ENCODE measurements around the gene FAM234B. TPM values are rescaled to one million over a fixed set of nuclear protein-coding genes. Genes with fewer than 3 reads are reported as not detected.
"Not testable (repeated sequence)": the region's sequence is repeated elsewhere in the genome, so short reads cannot be mapped to it uniquely, and the experiment has no call there.

The FAM234B gene
- total RNA-seq, 6 donors from 2014 or later = 3.1 to 16.2 (median 8.8) TPM

DNA sequence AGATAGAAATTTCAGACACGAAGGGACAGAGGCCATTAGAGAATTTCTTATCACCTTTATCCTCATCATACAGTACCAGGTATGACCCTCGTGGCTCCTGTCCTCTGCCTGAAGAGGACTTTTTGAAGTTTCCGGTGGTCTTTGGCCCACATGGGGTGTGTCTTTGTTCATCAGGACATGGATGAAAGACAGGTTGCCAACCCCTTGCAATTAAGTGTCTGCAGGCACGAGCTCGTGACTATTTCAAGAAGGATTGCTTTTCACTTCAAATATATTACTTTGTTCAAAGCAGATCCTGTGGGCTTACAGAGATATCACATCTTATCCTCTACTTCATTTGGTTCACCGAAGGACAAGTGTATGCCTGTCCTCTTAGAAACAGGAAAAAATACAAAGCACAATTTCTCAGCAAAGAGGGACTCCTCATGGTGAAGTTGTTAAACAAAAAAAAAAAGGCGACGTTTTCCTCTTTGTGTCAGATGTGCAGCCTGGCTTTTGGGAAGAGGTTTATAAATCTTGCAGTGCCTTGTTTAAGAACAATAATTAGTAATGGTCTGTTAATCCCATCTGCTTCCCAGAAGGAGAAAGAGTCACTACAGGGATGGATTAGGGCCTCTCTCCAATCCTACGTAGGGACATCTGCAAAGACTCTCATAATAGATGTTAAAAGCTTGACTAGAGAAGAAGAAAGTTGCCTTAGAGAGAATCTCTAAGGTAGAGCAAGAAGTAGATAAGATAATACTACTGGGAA is 13.5 kb upstream of the FAM234B start:
- Histone ChIP-seq H3K27ac (no peak overlapping the region), H3K4me1 (peaks cover 0 to 5% (median 2%) of the 10 kb centered on the region in 4 donors), H3K27me3 (no peaks in the 10 kb centered on the region), H3K4me3 (no peak overlapping the region), H3K9me3 (no peaks in the 10 kb centered on the region), H3K36me3 (no peaks in the 10 kb centered on the region)
- WGBS, 2 donors = 72 to 75% methylated on average over 9 of the region's 9 CpGs
- DNase-seq (no peak), ATAC-seq (ENCODE audit: low FRiP score in 2 of 2) (no peak)
- TF ChIP-seq POLR2AphosphoS5 (IDR thresholded peaks at IDR 0.05) (no peak), EP300 (IDR thresholded peaks at IDR 0.05) (no peak), POLR2A (IDR thresholded peaks at IDR 0.05) (no peak)
- TF ChIP-seq, protein P1, sequence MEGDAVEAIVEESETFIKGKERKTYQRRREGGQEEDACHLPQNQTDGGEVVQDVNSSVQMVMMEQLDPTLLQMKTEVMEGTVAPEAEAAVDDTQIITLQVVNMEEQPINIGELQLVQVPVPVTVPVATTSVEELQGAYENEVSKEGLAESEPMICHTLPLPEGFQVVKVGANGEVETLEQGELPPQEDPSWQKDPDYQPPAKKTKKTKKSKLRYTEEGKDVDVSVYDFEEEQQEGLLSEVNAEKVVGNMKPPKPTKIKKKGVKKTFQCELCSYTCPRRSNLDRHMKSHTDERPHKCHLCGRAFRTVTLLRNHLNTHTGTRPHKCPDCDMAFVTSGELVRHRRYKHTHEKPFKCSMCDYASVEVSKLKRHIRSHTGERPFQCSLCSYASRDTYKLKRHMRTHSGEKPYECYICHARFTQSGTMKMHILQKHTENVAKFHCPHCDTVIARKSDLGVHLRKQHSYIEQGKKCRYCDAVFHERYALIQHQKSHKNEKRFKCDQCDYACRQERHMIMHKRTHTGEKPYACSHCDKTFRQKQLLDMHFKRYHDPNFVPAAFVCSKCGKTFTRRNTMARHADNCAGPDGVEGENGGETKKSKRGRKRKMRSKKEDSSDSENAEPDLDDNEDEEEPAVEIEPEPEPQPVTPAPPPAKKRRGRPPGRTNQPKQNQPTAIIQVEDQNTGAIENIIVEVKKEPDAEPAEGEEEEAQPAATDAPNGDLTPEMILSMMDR (IDR thresholded peaks at IDR 0.05) = no peak

DNA sequence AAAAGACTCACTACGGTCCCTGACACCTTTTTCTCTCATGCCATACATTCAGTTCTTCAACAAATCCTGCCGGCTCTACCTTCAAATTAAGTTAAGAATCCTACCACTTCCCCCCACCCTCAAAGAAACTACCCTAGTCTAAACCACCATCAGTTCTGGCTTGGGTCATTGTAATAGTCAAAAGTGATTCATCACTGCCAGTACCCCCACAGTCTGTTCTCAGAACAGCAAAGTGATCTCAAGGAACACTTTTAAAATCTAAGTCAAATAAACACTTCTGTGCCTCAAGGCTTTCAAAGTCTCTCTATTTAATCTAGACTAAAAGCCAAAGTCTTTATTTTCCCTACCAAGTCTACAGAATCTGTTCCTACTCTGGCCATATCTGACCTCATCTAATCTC is 12.0 kb upstream of the FAM234B start:
- ATAC-seq (ENCODE audit: low FRiP score in 2 of 2) = no peak

GRCh38 chr12:13033476-13033875 is 10.7 kb upstream of the FAM234B start:
- Histone ChIP-seq H3K4me1 (no peaks in the 10 kb centered on the region), H3K27me3 (no peaks in the 10 kb centered on the region), H3K4me3 (no peak overlapping the region), H3K27ac (no peak overlapping the region), H3K9me3 (no peaks in the 10 kb centered on the region), H3K36me3 (no peaks in the 10 kb centered on the region)
- DNase-seq (no peak), ATAC-seq (ENCODE audit: low FRiP score in 2 of 2) (no peak)
- whole genome bisulfite sequencing, 2 donors = 76 to 89% methylated on average over 5 of the region's 5 CpGs
- TF ChIP-seq EP300 (IDR thresholded peaks at IDR 0.05) = no peak
- TF ChIP-seq POLR2AphosphoS5 (IDR thresholded peaks at IDR 0.05) = no peak
- TF ChIP-seq, protein P1 (IDR thresholded peaks at IDR 0.05) = no peak
- TF ChIP-seq POLR2A (IDR thresholded peaks at IDR 0.05) = no peak

More for the DNA sequence above, 12.0 kb upstream of the FAM234B start:
- TF ChIP-seq, protein P1 (IDR thresholded peaks at IDR 0.05) = no peak
- TF ChIP-seq POLR2A (IDR thresholded peaks at IDR 0.05) (no peak), EP300 (IDR thresholded peaks at IDR 0.05) (no peak)
- Histone ChIP-seq H3K9me3 (no peaks in the 10 kb centered on the region), H3K4me1 (no peaks in the 10 kb centered on the region), H3K36me3 (no peaks in the 10 kb centered on the region), H3K27ac (no peak overlapping the region), H3K4me3 (no peak overlapping the region), H3K27me3 (no peaks in the 10 kb centered on the region)
- DNase-seq = no peak
- WGBS, 2 donors = 74 to 90% methylated on average over 2 of the region's 2 CpGs

DNA sequence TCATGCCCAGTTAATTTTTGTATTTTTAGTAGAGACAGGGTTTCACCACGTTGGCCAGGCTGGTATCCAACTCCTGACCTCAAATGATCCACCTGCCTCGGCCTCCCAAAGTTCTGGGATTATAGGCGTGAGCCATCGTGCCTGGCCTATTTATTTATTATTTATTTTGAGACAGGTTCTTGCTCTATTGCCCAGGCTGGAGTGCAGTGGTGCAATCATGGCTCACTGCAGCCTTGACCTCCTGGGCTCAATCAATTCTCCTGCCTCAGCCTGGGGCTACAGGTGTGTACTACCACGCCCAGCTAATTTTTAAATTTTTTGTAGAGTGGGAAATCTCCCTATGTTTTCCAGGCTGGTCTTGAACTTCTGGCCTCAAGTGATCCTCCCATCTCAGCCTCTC is 8.8 kb upstream of the FAM234B start:
- not testable (repeated sequence) for H3K9me3 ChIP-seq; ATAC-seq (ENCODE audit: low FRiP score in 2 of 2); H3K4me1 ChIP-seq; H3K27ac ChIP-seq; H3K27me3 ChIP-seq; H3K36me3 ChIP-seq; H3K4me3 ChIP-seq; DNase-seq
- 90 to 96% methylated on average over 5 of the region's 5 CpGs for WGBS, 2 donors

DNA sequence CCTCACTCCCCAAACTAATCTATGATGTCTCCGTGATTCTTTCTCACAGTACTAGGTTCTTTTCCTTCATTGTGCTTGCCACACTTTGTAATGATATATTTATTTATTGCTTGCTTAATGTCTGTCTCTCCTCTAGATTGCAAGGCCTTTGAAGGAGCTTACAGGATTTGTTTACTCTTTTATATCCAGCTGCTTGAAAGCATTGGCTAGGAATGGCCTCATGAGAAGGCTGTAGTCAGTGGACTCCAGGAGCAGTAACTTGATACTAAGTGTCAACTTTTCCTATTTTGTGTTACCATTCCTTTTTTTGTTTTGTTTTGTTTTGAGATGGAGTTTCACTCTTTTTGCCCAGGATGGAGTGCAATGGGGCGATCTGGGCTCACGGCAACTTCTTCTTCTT is 7.3 kb upstream of the FAM234B start:
- Histone ChIP-seq H3K36me3 (no peaks in the 10 kb centered on the region), H3K4me3 (no peak overlapping the region), H3K4me1 (peaks cover 0 to 5% (median 0%) of the 10 kb centered on the region in 4 donors), H3K27me3 (no peaks in the 10 kb centered on the region), H3K9me3 (no peaks in the 10 kb centered on the region), H3K27ac (no peak overlapping the region)
- TF ChIP-seq POLR2A (IDR thresholded peaks at IDR 0.05) (no peak), EP300 (IDR thresholded peaks at IDR 0.05) (no peak), POLR2AphosphoS5 (IDR thresholded peaks at IDR 0.05) (no peak)
- TF ChIP-seq, protein P1 (IDR thresholded peaks at IDR 0.05) = no peak
- WGBS, 2 donors = 91 to 93% methylated on average over 3 of the region's 3 CpGs
- DNase-seq = no peak
- ATAC-seq (ENCODE audit: low FRiP score in 2 of 2) = no peak

Data from upper lobe of left lung (tissue), 6 donors.